ENCODE data around the gene CAPN8. TPM values are rescaled to one million over a fixed set of nuclear protein-coding genes. Genes with fewer than 3 reads are reported as not detected.

The CAPN8 gene
- total RNA-seq, 1 experiment from 2014 or later, result 0.54 TPM

GRCh38 chr1:223547316-223548114 lies 118.0 kb downstream of the CAPN8 start (continued):
- TF ChIP-seq YY1 (IDR thresholded peaks at IDR 0.05; ENCODE audit: extremely low read depth, insufficient replicate concordance, low read depth, low read length), result no peak
- no peak for TF ChIP-seq FOSL1 (IDR thresholded peaks at IDR 0.05; ENCODE audit: low read depth)
- TF ChIP-seq EZH2phosphoT487 (IDR thresholded peaks at IDR 0.05; ENCODE audit: borderline replicate concordance), result no peak
- TF ChIP-seq SP1 (IDR thresholded peaks at IDR 0.05; ENCODE audit: low read depth), result no peak

- Histone ChIP-seq H3K79me2 (ENCODE audit: insufficient read depth, low read length) (no peaks in the 10 kb centered on the region), H3K4me2 (ENCODE audit: low read length) (no peak overlapping the region), H3K9ac (ENCODE audit: low read length) (no peak overlapping the region), H3K9me2 (ENCODE audit: insufficient read depth) (no peaks in the 10 kb centered on the region), H3K4me3 (replicated peaks in 1 of 2; ENCODE audit: low read depth in 1 of 2, low read length in 2 of 2) (no peak overlapping the region), H3K27ac (ENCODE audit: low read depth, low read length) (no peak overlapping the region), H3K4me1 (ENCODE audit: control insufficient read depth in 1 of 2, insufficient read depth in 2 of 2, low read length in 2 of 2) (no peaks in the 10 kb centered on the region), H2AFZ (ENCODE audit: low read depth, low read length, poor library complexity, severe bottlenecking) (no peak overlapping the region), H3K27me3 (ENCODE audit: insufficient read depth, low read length) (peaks cover 3% of the 10 kb centered on the region; the same call in 1 of the 2 replicates), H4K20me1 (ENCODE audit: insufficient read depth) (no peaks in the 10 kb centered on the region), H3K9me3 (ENCODE audit: control insufficient read depth in 1 of 2, insufficient read depth in 1 of 2, low read depth in 1 of 2, low read length in 2 of 2) (no peaks in the 10 kb centered on the region), H3K36me3 (ENCODE audit: control insufficient read depth in 1 of 2, insufficient read depth in 2 of 2, low read length in 2 of 2) (no peaks in the 10 kb centered on the region)
- intact Hi-C loops (cut with micrococcal nuclease), result no loop called here
- POLR2A ChIA-PET, result no interaction called here
- no TSS peak for BruUV-seq (replicated peaks)
- CTCF ChIA-PET, result interaction anchor here (0.9 kb wide), 1 partner anchor 11 kb away, joined by 3 read pairs; no protein-coding TSS in a partner anchor
- no peak for ATAC-seq
- RAD21 ChIA-PET (ENCODE audit: low non-redundant PET in 1 of 2, low total read pairs in 2 of 2, uncharacterized antibody in 2 of 2, unreplicated experiment in 2 of 2), result no interaction called here
- no peak for DNase-seq (ENCODE audit: low read depth, low spot score)
- no peak for TF ChIP-seq SIN3A (IDR thresholded peaks at IDR 0.05; ENCODE audit: low read depth)
- TF ChIP-seq RAD21 (IDR thresholded peaks at IDR 0.05; ENCODE audit: low read depth), result no peak
- no peak for TF ChIP-seq EGR1 (IDR thresholded peaks at IDR 0.05; ENCODE audit: low read depth)
- TF ChIP-seq SP1 (IDR thresholded peaks at IDR 0.05; ENCODE audit: low read depth), result no peak
- no peak for TF ChIP-seq EZH2phosphoT487 (IDR thresholded peaks at IDR 0.05; ENCODE audit: borderline replicate concordance)
- TF ChIP-seq JUND (IDR thresholded peaks at IDR 0.05), result no peak
- TF ChIP-seq FOSL1 (IDR thresholded peaks at IDR 0.05; ENCODE audit: low read depth), result no peak
- TF ChIP-seq YY1 (IDR thresholded peaks at IDR 0.05; ENCODE audit: extremely low read depth, insufficient replicate concordance, low read depth, low read length), result no peak
- no peak for TF ChIP-seq ATF3 (IDR thresholded peaks at IDR 0.05)
- TF ChIP-seq ZFX (IDR thresholded peaks at IDR 0.05), result no peak
- TF ChIP-seq POLR2AphosphoS5 (IDR thresholded peaks at IDR 0.05; ENCODE audit: low read depth, low read length), result no peak
- TF ChIP-seq POLR2A (IDR thresholded peaks at IDR 0.05; ENCODE audit: borderline replicate concordance, extremely low read depth, insufficient read depth, insufficient read length), result no peak
- no peak for TF ChIP-seq CEBPB (IDR thresholded peaks at IDR 0.05; ENCODE audit: low read depth)
- TF ChIP-seq CTCF (IDR thresholded peaks at IDR 0.05 in 2 of 3, conservative IDR thresholded peaks at IDR 0.05 in 1 of 3; ENCODE audit: borderline replicate concordance in 1 of 3, insufficient read depth in 1 of 3, low read depth in 2 of 3, low read length in 2 of 3), result no peak
- TF ChIP-seq SRF (IDR thresholded peaks at IDR 0.05; ENCODE audit: low read depth), result no peak
- no peak for TF ChIP-seq EZH2 (IDR thresholded peaks at IDR 0.05)
- TF ChIP-seq ZNF274 (IDR thresholded peaks at IDR 0.05; ENCODE audit: low read depth, low read length), result no peak
- TF ChIP-seq MAX (IDR thresholded peaks at IDR 0.05), result no peak
- TF ChIP-seq TCF7L2 (IDR thresholded peaks at IDR 0.05; ENCODE audit: borderline replicate concordance, extremely low read depth, insufficient read depth, insufficient read length), result no peak
- no peak for TF ChIP-seq ELF1 (IDR thresholded peaks at IDR 0.05; ENCODE audit: borderline replicate concordance, low read depth)
Measured at GRCh38 chr1:223545343-223545742, 120.2 kb downstream of the CAPN8 start.
